Measurements from ENCODE around the gene CNTF.
"Not testable (repeated sequence)": the region's sequence is repeated elsewhere in the genome, so short reads cannot be mapped to it uniquely, and the experiment has no call there.

The CNTF gene

GRCh38 chr11:58622344-58622743 is at the start of gene CNTF:
Gene CNTF (plus strand): TSS chr11:58622665. CDS start chr11:58622753, 88 bp downstream.
- no peak for DNase-seq

GRCh38 chr11:58572906-58573305 is 49.6 kb upstream of the CNTF start:
- DNase-seq, result not testable (repeated sequence)

- peak; percentile 36 for DNase-seq
These were observed 48.9 kb upstream of the CNTF start for GRCh38 chr11:58573451-58574104.

GRCh38 chr11:58574881-58575280 is 47.6 kb upstream of the CNTF start:
- DNase-seq, result no peak

- DNase-seq, result peak; percentile 33
These were observed 47.0 kb upstream of the CNTF start, which contains the start of gene LPXN for GRCh38 chr11:58575377-58576020. Gene LPXN (minus strand): TSS chr11:58575856. CDS start chr11:58575772, 84 bp downstream.

GRCh38 chr11:58576887-58577471 is 45.5 kb upstream of the CNTF start:
- peak; percentile 56 for DNase-seq

GRCh38 chr11:58577555-58578135 is 44.8 kb upstream of the CNTF start:
- peak; percentile 82 for DNase-seq

GRCh38 chr11:58578136-58578634 is 44.3 kb upstream of the CNTF start:
- DNase-seq, result peak; percentile 99

- DNase-seq, result peak; percentile 97
These were observed 43.8 kb upstream of the CNTF start, which contains the start of gene ZFP91 for GRCh38 chr11:58578635-58579191. Gene ZFP91 (plus strand): TSS chr11:58579063. CDS start chr11:58579282, 219 bp downstream.

GRCh38 chr11:58579192-58580129 is 43.0 kb upstream of the CNTF start:
- peak; percentile 91 for DNase-seq

- DNase-seq, result no peak
These were observed 42.2 kb upstream of the CNTF start for GRCh38 chr11:58580311-58580710.

- no peak for DNase-seq
These were observed 40.0 kb upstream of the CNTF start for GRCh38 chr11:58582437-58582836.

GRCh38 chr11:58586998-58587397 is 35.5 kb upstream of the CNTF start:
- DNase-seq, result no peak

- no peak for DNase-seq
These were observed 30.8 kb upstream of the CNTF start for GRCh38 chr11:58591659-58592058.

GRCh38 chr11:58592760-58593472 is 29.5 kb upstream of the CNTF start:
- DNase-seq, result no peak

GRCh38 chr11:58594826-58595225 is 27.6 kb upstream of the CNTF start:
- DNase-seq, result no peak

GRCh38 chr11:58596621-58597020 is 25.8 kb upstream of the CNTF start:
- no peak for DNase-seq

GRCh38 chr11:58597486-58598144 is 24.9 kb upstream of the CNTF start:
- DNase-seq, result no peak

- no peak for DNase-seq
These were observed 22.0 kb upstream of the CNTF start for GRCh38 chr11:58600510-58600909.

GRCh38 chr11:58606930-58607714 is 15.3 kb upstream of the CNTF start:
- DNase-seq, result no peak

Measured in hematopoietic multipotent progenitor cell treated with erythropoietin and hydrocortisone succinate and interleukin-3 and kit ligand, for 8 days (in vitro differentiated cells).